SK-N-SH (cell line): ENCODE results near the gene ZMYND8. TPM values are rescaled to one million over a fixed set of nuclear protein-coding genes. Genes with fewer than 3 reads are reported as not detected.

Source experiments
- CTCF ChIA-PET: fragments of 300-600, 350-600 bp; formaldehyde crosslinking; extraction: SDS; loops from one replicate; lab custom pipeline; 2021; lab: Yijun Ruan, JAX
- POLR2A ChIA-PET: fragments of 350-600 bp; sonication (Branson Sonifier 250); formaldehyde crosslinking; extraction: SDS; loops from one replicate; lab custom pipeline; 2020; ENCODE audit warnings: antibody characterized with exemption, inconsistent platforms; lab: Yijun Ruan, JAX
- DNase-seq: peaks from one replicate; pipeline ENCODE4 v3.0.0; 2012
- H2AFZ ChIP-seq: fragments of 200-600 bp; sonication (generic); 2 replicates; pipeline ENCODE4 v1.8.1; 2016; ENCODE audit warnings: antibody characterized with exemption, mild to moderate bottlenecking, low read depth
- H3F3A ChIP-seq: fragments of 200-600 bp; sonication (generic); replicated peaks from 2 replicates; pipeline ENCODE3; 2016; ENCODE audit warnings: antibody characterized with exemption, mild to moderate bottlenecking; ENCODE audit not compliant: insufficient read depth
- H3K27ac ChIP-seq, 2 experiments: fragments of 200-500 bp in 1 of 2; fragments of 200-600 bp in 1 of 2; sonication (Bioruptor generic) in 1 of 2; sonication (generic), shearing (Covaris generic) in 1 of 2; 2 replicates each; pipeline versions ENCODE4 v1.5.1 to v1.6.1; 2014 to 2016; ENCODE audit warnings: low read depth in 2 of 2, inconsistent platforms in 1 of 2, low read length in 1 of 2, mild to moderate bottlenecking in 1 of 2, mixed read lengths in 1 of 2
- H3K27me3 ChIP-seq: fragments of 200-600 bp; sonication (generic), shearing (Covaris generic); 2 replicates; pipeline ENCODE4 v1.6.1; 2016; ENCODE audit warnings: mixed run types; ENCODE audit not compliant: insufficient read depth
- H3K36me3 ChIP-seq, 2 experiments: fragments of 200-500 bp in 1 of 2; fragments of 200-600 bp in 1 of 2; sonication (Bioruptor generic) in 1 of 2; sonication (generic) in 1 of 2; replicated peaks in 1 of 2; 2 replicates each; pipeline versions ENCODE3 to v1.5.1; 2014 to 2016; ENCODE audit warnings: low read length in 1 of 2, mild to moderate bottlenecking in 1 of 2; ENCODE audit not compliant: insufficient read depth in 2 of 2, control insufficient read depth in 1 of 2
- H3K4me1 ChIP-seq, 2 experiments: fragments of 200-500 bp in 1 of 2; fragments of 200-600 bp in 1 of 2; sonication (Bioruptor generic) in 1 of 2; sonication (generic), shearing (Covaris generic) in 1 of 2; 2 replicates each; pipeline versions ENCODE4 v1.5.1 to v1.6.1; 2014 to 2016; ENCODE audit warnings: low read depth in 1 of 2, low read length in 1 of 2, mixed run types in 1 of 2; ENCODE audit not compliant: insufficient read depth in 2 of 2, control insufficient read depth in 1 of 2
- H3K4me2 ChIP-seq: fragments of 200-600 bp; sonication (generic), shearing (Covaris generic); 2 replicates; pipeline ENCODE4 v1.6.1; 2017; ENCODE audit warnings: mixed run types
- H3K4me3 ChIP-seq, 2 experiments: fragments of 200-500 bp in 1 of 2; fragments of 200-600 bp in 1 of 2; sonication (Bioruptor generic) in 1 of 2; sonication (generic), shearing (Covaris generic) in 1 of 2; 2 replicates each; pipeline versions ENCODE4 v1.5.1 to v1.8.1; 2014 to 2016; ENCODE audit warnings: low read depth in 2 of 2, inconsistent platforms in 1 of 2, low read length in 1 of 2, mild to moderate bottlenecking in 1 of 2, mixed read lengths in 1 of 2, moderate library complexity in 1 of 2
- H3K79me2 ChIP-seq: fragments of 200-600 bp; sonication (generic); 2 replicates; pipeline ENCODE4 v1.8.1; 2017; ENCODE audit warnings: mild to moderate bottlenecking; ENCODE audit not compliant: insufficient read depth
- H3K9ac ChIP-seq: fragments of 200-600 bp; sonication (generic); 2 replicates; pipeline ENCODE4 v1.6.1; 2017; ENCODE audit warnings: mixed run types
- H3K9me2 ChIP-seq: fragments of 200-600 bp; sonication (generic); 2 replicates; pipeline ENCODE4 v1.6.1; 2017; ENCODE audit warnings: mixed run types
- H3K9me3 ChIP-seq: fragments of 200-600 bp; sonication (generic); 2 replicates; pipeline ENCODE4 v1.6.1; 2017; ENCODE audit warnings: mixed run types, mild to moderate bottlenecking, moderate library complexity
- H4K20me1 ChIP-seq: fragments of 200-600 bp; sonication (generic); 2 replicates; pipeline ENCODE4 v1.6.1; 2017; ENCODE audit warnings: mild to moderate bottlenecking, mixed run types; ENCODE audit not compliant: insufficient read depth
- CTCF ChIP-seq: fragments of 200-600 bp; sonication (generic); IDR thresholded peaks from 2 replicates; pipeline ENCODE4 v1.6.1; 2017; ENCODE audit warnings: antibody characterized with exemption, mild to moderate bottlenecking, moderate library complexity
- EP300 ChIP-seq, 2 experiments: IDR thresholded peaks; 2 replicates each; pipeline versions ENCODE4 v1.4.0 to v1.6.1; 2012; ENCODE audit warnings: borderline replicate concordance in 1 of 2, low read depth in 1 of 2, low read length in 1 of 2
- FOXM1 ChIP-seq: IDR thresholded peaks from 2 replicates; pipeline ENCODE4 v1.4.0; 2012; ENCODE audit warnings: low read depth, mild to moderate bottlenecking
- GABPA ChIP-seq: IDR thresholded peaks from 2 replicates; pipeline ENCODE4 v1.4.0; 2012; ENCODE audit warnings: low read depth, mild to moderate bottlenecking
- GATA2 ChIP-seq: sonication (generic); formaldehyde crosslinking; IDR thresholded peaks from 2 replicates; pipeline ENCODE4 v1.5.0; 2020; ENCODE audit warnings: mild to moderate bottlenecking, missing genetic modification reagents
- MAX ChIP-seq: IDR thresholded peaks from 2 replicates; pipeline ENCODE4 v1.4.0; 2012; ENCODE audit warnings: low read depth
- PBX3 ChIP-seq: IDR thresholded peaks from 2 replicates; pipeline ENCODE4; 2012
- TAF1 ChIP-seq: IDR thresholded peaks from 2 replicates; pipeline ENCODE4 v1.6.1; 2012; ENCODE audit warnings: low read depth, mild to moderate bottlenecking, low read length, moderate library complexity, borderline replicate concordance
- TCF12 ChIP-seq: IDR thresholded peaks from 2 replicates; pipeline ENCODE4 v1.4.0; 2012
- YY1 ChIP-seq: IDR thresholded peaks from 2 replicates; pipeline ENCODE4 v1.4.0; 2012; ENCODE audit warnings: low read depth, mild to moderate bottlenecking
- ZBTB33 ChIP-seq: IDR thresholded peaks from 2 replicates; pipeline ENCODE4 v1.4.0; 2012; ENCODE audit warnings: low read depth, borderline replicate concordance
- WGBS: methylation state at CpG from one replicate; pipeline ENCODE4 v1.1.6; 2017; ENCODE audit warnings: low lambda C conversion rate; 5-methylcytosine and 5-hydroxymethylcytosine counted together
- polyA plus RNA-seq, 3 experiments: library from polyadenylated mRNA; depleted of rRNA; stranded (reverse); fragments of >200 nt; gene quantifications; 2 replicates each; pipeline ENCODE4 v1.2.3, GENCODE V29; 2012
- TF ChIP-seq, protein P1 (sequence below): IDR thresholded peaks from 2 replicates; pipeline ENCODE4 v1.4.0; 2012; ENCODE audit warnings: low read depth, borderline replicate concordance

Gene ZMYND8
- polyA plus RNA-seq, 1 of the 3 experiments (the other 2 are of a cell fraction) = 25.3 TPM

DNA sequence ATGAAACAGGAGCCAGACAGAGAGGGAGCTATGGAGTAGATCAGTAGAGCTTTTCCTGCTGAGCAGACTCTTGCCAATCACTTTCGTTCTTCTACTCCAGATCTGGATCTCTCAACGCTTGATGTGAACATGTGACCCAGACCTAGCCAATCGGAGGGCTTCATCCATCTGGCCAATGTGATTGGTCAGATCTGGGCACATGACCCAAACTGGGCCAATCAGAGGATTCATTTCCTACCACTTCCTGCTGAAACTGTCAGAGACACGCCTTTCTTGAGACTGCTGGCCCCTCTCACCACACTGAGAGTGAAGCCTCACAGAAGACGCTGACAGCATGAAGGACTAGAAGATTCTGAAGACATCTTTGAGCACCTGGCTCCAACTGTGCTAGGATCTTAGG is 44.2 kb upstream of the ZMYND8 start:
- 85% methylated on average over 4 of the region's 5 CpGs for WGBS
- Histone ChIP-seq H3F3A (no peaks in the 10 kb centered on the region), H3K27ac (no peak overlapping the region), H3K27me3 (no peaks in the 10 kb centered on the region), H3K4me2 (no peak overlapping the region), H3K4me1 (no peaks in the 10 kb centered on the region), H3K4me3 (no peak overlapping the region), H3K9me3 (no peaks in the 10 kb centered on the region), H2AFZ (no peak overlapping the region), H3K9ac (no peak overlapping the region), H3K9me2 (no peaks in the 10 kb centered on the region), H4K20me1 (no peaks in the 10 kb centered on the region), H3K79me2 (no peaks in the 10 kb centered on the region), H3K36me3 (no peaks in the 10 kb centered on the region)
- DNase-seq = peak; percentile 34
- CTCF ChIA-PET = no interaction called here
- TF ChIP-seq YY1 = no peak
- TF ChIP-seq, protein P1, sequence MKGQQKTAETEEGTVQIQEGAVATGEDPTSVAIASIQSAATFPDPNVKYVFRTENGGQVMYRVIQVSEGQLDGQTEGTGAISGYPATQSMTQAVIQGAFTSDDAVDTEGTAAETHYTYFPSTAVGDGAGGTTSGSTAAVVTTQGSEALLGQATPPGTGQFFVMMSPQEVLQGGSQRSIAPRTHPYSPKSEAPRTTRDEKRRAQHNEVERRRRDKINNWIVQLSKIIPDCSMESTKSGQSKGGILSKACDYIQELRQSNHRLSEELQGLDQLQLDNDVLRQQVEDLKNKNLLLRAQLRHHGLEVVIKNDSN = peak; percentile 74
- POLR2A ChIA-PET = no interaction called here

DNA sequence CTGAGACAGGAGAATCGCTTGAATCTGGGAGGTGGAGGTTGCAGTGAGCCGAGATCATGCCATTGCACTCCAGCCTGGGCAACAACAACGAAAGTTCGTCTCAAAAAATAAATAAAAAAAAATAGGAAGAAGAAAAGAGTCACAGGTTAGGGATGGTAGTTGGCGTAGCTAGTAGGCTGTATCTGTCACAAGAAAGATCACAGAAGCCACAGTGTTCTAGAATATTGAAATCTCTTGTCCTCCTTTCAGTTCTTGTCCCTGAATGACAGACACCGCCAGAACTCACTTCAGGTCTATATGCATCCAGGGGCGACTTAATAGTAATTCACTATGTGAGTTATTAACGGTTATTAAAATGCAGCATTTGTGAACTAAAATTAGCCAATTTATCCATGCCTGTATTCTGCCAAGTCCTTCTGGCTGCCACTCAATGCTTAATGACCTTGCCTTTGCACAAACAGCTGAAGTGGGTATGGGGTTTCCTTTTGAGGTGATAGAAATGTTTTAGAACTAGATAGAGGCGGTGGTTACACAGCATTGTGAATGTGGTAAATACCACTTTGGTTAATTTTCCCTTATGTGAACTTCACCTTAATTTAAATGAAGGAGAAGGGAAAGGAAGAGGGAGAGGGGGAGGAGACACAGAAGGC is 41.3 kb upstream of the ZMYND8 start:
- no peak overlapping the region for H3K9ac ChIP-seq
- H3K9me2 ChIP-seq = no peaks in the 10 kb centered on the region
- no peaks in the 10 kb centered on the region for H3K9me3 ChIP-seq
- H3K27me3 ChIP-seq = no peaks in the 10 kb centered on the region
- TF ChIP-seq GABPA (no peak), EP300 (IDR thresholded peaks at IDR 0.05; ENCODE audit: borderline replicate concordance in 1 of 2, low read depth in 1 of 2, low read length in 1 of 2) (no peak), MAX (no peak), FOXM1 (no peak), ZBTB33 (no peak), TCF12 (no peak), TAF1 (no peak), GATA2 (CRISPR knock-in tag) (no peak), PBX3 (no peak), CTCF (no peak)
- TF ChIP-seq, all 33 proteins: peak for 0
- no peaks in the 10 kb centered on the region for H3K36me3 ChIP-seq
- DNase-seq = no peak
- H3K4me2 ChIP-seq = no peak overlapping the region
- H3K4me1 ChIP-seq = no peaks in the 10 kb centered on the region
- H3K79me2 ChIP-seq = no peaks in the 10 kb centered on the region
- no peak overlapping the region for H2AFZ ChIP-seq
- H3F3A ChIP-seq = no peaks in the 10 kb centered on the region
- WGBS = 93% methylated on average over 9 of the region's 9 CpGs
- no peak overlapping the region for H3K27ac ChIP-seq
- ChIA-PET CTCF (interaction anchor here (1.2 to 2.8 kb wide), 3 partner anchors 14 to 192 kb away, joined by 3 to 18 read pairs (median 3); no protein-coding TSS in a partner anchor), POLR2A (no interaction called here)
- no peaks in the 10 kb centered on the region for H4K20me1 ChIP-seq
- H3K4me3 ChIP-seq = no peak overlapping the region
